ENCODE data around the gene DLG2.

Gene DLG2

DNA sequence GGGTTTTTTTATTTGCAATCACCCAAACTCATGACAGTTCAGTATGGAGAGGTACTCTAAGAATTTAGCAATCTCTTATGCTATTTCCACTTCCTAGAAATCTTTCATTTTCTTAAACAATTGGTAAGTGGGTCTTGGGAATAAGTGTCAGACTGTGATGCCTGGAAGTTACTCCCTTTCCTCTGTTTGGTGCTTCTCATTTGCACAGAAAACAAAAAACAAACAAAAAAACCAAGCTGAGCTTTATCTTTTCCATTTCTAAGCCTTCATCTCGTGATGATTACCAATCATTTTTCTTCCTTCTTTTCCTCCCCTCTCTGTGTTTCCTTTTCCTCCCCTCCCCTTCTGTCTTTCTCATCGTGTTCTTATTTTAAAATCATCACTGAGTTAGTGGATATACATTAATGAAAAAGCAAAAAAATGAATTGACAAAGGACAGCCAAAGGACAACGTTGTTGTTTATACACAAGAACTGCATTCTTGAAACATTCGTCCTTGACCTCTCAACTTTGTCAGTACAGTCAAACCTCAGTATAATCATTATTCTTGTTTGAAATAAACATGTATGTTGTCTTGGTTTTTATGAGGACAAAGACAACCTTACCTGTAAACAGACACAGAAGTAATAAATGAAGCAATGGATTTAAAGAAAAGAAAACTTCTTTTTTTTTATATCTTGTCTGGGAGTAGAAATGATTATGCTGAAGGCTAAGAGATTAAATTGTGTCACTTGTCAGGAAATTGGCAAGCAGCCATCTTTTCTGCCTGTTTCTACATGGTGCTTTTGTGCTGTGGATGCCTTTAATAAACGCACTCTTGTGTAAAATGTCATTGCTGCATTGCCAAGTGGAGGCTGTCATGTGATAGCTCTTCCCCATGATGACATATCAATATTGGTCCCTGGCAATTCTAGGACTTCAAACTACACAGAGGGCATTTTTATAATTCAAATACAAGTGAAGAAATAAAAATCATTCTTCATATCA lies 1537.8 kb downstream of the DLG2 start:
- peaks cover 10% of the 10 kb centered on the region for H3K9me3 Mint-ChIP-seq
- H3K36me3 Mint-ChIP-seq (ENCODE audit: low read depth): no peaks in the 10 kb centered on the region
- no peak overlapping the region for H3K4me3 Mint-ChIP-seq
- no peaks in the 10 kb centered on the region for H3K27me3 Mint-ChIP-seq (ENCODE audit: low read depth)
- no peak overlapping the region for H3K27ac Mint-ChIP-seq
- no peaks in the 10 kb centered on the region for H3K4me1 Mint-ChIP-seq (ENCODE audit: low read depth)
- no peak for DNase-seq (ENCODE audit: low spot score)

DNA sequence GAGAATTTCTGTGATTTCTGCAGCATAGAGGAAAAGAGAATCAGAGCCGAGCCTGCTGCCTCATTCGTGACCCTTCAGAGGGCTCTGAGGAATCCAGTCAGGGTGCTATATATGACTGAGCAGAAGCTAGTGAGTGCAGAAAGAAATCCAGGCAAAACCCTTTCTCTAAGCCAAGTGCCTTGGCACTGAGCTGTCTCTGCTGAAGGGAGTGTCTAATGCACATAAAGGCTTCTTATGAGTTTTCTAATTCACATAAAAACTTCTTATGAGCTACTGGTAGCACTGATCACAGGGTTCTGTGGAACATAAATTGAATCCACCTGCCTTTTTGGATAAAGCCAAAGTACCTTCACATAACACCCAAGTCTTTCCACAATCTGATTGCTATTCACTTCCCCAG lies 1555.3 kb downstream of the DLG2 start:
- H3K4me3 Mint-ChIP-seq: no peak overlapping the region
- H3K36me3 Mint-ChIP-seq (ENCODE audit: low read depth): no peaks in the 10 kb centered on the region
- no peaks in the 10 kb centered on the region for H3K27me3 Mint-ChIP-seq (ENCODE audit: low read depth)
- no peak for DNase-seq (ENCODE audit: low spot score)
- H3K27ac Mint-ChIP-seq: no peak overlapping the region
- peaks cover 6% of the 10 kb centered on the region for H3K9me3 Mint-ChIP-seq
- no peaks in the 10 kb centered on the region for H3K4me1 Mint-ChIP-seq (ENCODE audit: low read depth)

DNA sequence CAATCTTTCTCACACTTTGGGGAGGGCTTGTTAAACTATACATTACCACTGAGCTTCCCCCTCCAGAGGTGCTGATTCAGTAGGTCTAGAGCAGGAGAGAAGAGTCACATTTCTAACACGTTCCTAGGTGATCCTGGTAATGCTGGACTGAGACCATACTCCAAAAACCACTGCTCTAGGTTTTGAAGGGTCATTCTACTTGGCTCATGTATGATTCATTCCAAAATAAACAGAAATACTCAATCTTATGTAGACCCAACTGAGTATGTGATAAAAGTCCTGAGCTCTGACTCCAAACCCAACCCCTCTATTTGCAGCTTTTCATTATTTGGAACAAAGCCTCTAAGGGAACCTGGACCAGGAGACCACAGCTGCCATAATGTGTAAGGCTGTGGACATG lies 1558.1 kb downstream of the DLG2 start:
- H3K27me3 Mint-ChIP-seq (ENCODE audit: low read depth): no peaks in the 10 kb centered on the region
- H3K36me3 Mint-ChIP-seq (ENCODE audit: low read depth): no peaks in the 10 kb centered on the region
- H3K4me3 Mint-ChIP-seq: no peak overlapping the region
- DNase-seq (ENCODE audit: low spot score): no peak
- no peaks in the 10 kb centered on the region for H3K4me1 Mint-ChIP-seq (ENCODE audit: low read depth)
- no peak overlapping the region for H3K27ac Mint-ChIP-seq
- peaks cover 19% of the 10 kb centered on the region for H3K9me3 Mint-ChIP-seq

DNA sequence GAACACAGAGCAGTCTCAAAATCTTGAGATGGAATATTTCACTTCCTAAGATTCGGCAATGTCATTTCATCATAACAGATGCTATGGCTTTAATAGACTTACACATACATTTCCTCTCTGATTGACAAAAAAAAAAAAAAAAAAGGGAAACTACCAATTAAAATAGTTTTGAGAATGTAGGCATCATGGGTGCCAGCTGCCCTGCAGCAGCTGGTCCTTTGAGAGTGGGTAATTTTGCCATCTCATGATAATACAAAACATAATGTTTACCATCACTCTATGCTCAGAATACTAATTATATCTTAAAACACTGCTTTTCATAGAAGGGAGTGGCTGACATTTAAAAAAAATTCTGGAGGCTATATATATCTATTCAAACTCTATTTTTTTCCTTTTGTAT lies 1565.4 kb downstream of the DLG2 start:
- DNase-seq (ENCODE audit: low spot score): no peak
- Mint-ChIP-seq H3K36me3 (ENCODE audit: low read depth) (no peaks in the 10 kb centered on the region), H3K4me1 (ENCODE audit: low read depth) (no peaks in the 10 kb centered on the region), H3K4me3 (no peak overlapping the region), H3K27me3 (ENCODE audit: low read depth) (no peaks in the 10 kb centered on the region), H3K9me3 (peaks cover 13% of the 10 kb centered on the region), H3K27ac (no peak overlapping the region)

DNA sequence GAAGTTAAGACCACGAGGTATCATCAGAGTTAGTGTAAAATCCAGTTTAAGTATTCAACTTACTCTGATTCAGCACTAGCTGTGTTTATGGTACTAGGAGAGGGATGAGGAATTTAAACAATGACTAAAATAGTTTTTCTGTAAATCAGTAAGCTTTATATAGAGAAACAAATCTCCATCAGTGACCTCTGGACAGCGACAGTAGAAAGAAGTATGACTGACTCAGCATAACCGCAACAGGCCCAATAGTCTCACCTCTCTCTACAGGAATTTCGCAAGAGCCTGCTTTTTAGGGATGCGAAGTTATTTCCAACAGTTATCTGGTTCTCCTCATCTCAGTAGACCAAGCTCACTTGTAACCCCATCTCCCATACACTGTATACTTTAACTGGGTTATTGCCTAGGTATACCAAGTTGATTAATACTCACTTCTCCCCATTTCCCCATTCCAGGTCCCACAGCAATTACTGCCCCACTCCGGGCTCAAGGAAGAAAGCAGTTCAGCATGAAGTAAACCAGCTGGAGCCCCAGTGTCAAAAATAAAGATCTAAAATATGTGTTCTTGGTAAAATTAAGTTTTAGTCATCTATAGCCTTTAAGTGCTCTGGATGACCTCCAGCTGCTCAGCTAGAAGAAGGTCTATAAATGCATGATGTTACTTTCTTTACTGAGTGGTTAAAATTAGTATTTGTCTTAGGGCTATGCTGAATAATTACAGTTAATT lies 1570.3 kb downstream of the DLG2 start:
- Mint-ChIP-seq H3K9me3 (peaks cover 12% of the 10 kb centered on the region), H3K4me1 (ENCODE audit: low read depth) (no peaks in the 10 kb centered on the region), H3K27me3 (ENCODE audit: low read depth) (no peaks in the 10 kb centered on the region), H3K36me3 (ENCODE audit: low read depth) (no peaks in the 10 kb centered on the region), H3K27ac (no peak overlapping the region), H3K4me3 (no peak overlapping the region)
- DNase-seq (ENCODE audit: low spot score): no peak

DNA sequence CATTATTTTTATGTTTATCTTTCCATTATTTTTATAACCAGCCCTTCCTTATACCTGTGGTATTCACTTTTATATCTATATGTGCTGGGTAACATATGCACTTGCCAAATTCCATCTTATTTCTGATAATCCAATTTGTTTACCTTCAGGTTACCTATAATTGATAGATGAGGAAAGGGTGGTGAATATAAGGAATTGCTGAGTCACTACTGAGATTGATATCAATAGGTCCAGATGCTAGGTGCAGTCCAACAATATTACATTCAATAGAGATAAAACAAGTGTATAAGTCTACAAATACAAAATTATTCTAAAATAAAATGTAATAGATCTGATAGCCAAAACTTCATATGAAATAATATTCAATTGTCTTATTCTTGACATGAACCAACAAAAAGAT lies 1582.0 kb downstream of the DLG2 start:
- no peak for DNase-seq (ENCODE audit: low spot score)
- peaks cover 40% of the 10 kb centered on the region for H3K9me3 Mint-ChIP-seq
- H3K4me3 Mint-ChIP-seq: no peak overlapping the region
- H3K36me3 Mint-ChIP-seq (ENCODE audit: low read depth): no peaks in the 10 kb centered on the region
- no peaks in the 10 kb centered on the region for H3K27me3 Mint-ChIP-seq (ENCODE audit: low read depth)
- no peaks in the 10 kb centered on the region for H3K4me1 Mint-ChIP-seq (ENCODE audit: low read depth)
- H3K27ac Mint-ChIP-seq: no peak overlapping the region

DNA sequence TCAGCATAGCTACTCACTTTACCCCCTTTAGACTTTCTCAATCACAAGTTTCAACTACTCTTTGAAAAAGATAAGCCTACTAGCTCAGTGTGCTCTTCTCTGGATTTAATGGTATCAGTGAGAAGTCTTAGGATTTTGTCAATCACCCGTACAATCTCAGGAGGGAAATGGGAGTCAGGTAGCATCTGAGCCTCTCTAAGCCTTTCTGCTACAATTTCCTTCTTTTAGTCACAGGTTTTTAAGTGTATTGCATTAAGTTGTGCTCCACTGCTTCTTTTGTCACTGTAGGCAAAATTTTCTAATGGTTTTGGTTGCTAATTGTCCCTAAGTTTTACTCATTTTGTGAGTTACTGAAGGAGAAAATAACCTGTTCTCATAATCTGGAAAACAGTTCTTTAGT lies 1582.4 kb downstream of the DLG2 start:
- no peak overlapping the region for H3K4me3 Mint-ChIP-seq

DNA sequence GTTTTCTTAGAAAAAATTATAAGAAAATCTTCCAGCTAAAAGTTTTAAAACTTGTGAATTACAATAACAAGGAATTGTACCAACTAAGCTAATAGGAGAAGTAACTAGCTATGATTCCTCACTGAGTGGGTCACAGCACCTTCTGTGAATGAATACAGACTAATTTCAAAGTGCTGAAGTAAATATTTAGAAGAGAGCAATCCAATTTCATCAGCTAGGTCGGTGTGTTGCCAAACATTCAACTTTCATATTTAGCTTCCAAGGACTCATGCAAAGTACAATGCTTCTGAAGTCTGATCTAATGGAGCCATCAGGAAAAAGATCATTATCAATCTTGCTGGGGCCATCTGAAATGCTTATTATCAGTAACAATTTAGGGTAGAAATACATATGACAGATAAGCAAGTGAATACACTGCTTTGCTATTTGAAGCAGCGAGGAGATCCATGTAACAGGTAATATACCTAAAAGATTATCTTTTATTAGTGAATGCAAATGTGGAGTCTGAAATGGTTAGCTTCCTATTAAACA lies 1590.4 kb downstream of the DLG2 start:
- no peaks in the 10 kb centered on the region for H3K4me1 Mint-ChIP-seq (ENCODE audit: low read depth)
- no peak overlapping the region for H3K4me3 Mint-ChIP-seq
- no peak overlapping the region for H3K27ac Mint-ChIP-seq
- H3K27me3 Mint-ChIP-seq (ENCODE audit: low read depth): no peaks in the 10 kb centered on the region
- H3K36me3 Mint-ChIP-seq (ENCODE audit: low read depth): no peaks in the 10 kb centered on the region
- H3K9me3 Mint-ChIP-seq: peaks cover 25% of the 10 kb centered on the region
- DNase-seq (ENCODE audit: low spot score): no peak

More for the DNA sequence above, 1582.4 kb downstream of the DLG2 start:
- Mint-ChIP-seq H3K36me3 (ENCODE audit: low read depth) (no peaks in the 10 kb centered on the region), H3K27me3 (ENCODE audit: low read depth) (no peaks in the 10 kb centered on the region), H3K27ac (no peak overlapping the region), H3K4me1 (ENCODE audit: low read depth) (no peaks in the 10 kb centered on the region), H3K9me3 (peaks cover 37% of the 10 kb centered on the region)
- no peak for DNase-seq (ENCODE audit: low spot score)

DNA sequence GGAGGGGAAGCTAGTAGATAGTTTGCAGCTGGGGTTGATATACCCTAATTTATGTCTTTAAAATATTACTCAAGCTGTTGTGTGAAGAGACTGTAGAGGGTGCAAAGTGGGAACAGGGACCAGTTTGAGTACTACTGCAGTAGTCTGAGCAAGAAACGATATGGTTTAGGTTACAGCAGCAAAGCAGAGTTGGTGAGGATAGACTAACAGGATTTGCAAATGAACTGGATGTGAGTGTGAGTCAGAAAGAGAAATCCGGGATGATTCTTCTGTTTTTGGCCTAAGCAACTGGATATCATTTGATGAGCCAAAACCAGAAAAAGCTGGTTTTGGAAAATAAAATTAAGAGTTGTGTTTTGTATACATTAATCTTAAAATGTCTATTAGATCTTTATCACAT lies 1591.5 kb downstream of the DLG2 start:
- Mint-ChIP-seq H3K4me1 (ENCODE audit: low read depth) (no peaks in the 10 kb centered on the region), H3K4me3 (no peak overlapping the region), H3K36me3 (ENCODE audit: low read depth) (no peaks in the 10 kb centered on the region), H3K27me3 (ENCODE audit: low read depth) (no peaks in the 10 kb centered on the region), H3K9me3 (peaks cover 32% of the 10 kb centered on the region), H3K27ac (no peak overlapping the region)
- no peak for DNase-seq (ENCODE audit: low spot score)

DNA sequence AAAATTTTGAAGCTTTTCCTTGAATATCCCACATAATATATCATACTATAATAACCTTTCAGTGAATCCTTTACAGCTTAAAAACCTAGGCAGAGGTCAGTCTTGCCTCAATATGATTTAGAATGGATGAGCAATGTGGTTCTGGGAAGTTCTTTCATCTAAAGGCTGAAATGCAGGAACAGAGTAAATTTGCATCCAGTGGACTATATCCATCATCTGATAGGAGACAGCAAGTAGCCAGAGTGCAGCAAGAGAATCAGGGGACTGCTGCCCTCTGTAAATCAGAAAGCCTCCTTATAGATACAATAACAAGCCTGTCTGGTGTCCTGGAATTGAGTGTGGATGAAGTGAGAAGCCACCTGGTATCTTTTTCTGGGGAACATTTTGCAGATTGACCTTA lies 1592.7 kb downstream of the DLG2 start:
- Mint-ChIP-seq H3K36me3 (ENCODE audit: low read depth) (no peaks in the 10 kb centered on the region), H3K4me1 (ENCODE audit: low read depth) (no peaks in the 10 kb centered on the region), H3K4me3 (no peak overlapping the region)

DNA sequence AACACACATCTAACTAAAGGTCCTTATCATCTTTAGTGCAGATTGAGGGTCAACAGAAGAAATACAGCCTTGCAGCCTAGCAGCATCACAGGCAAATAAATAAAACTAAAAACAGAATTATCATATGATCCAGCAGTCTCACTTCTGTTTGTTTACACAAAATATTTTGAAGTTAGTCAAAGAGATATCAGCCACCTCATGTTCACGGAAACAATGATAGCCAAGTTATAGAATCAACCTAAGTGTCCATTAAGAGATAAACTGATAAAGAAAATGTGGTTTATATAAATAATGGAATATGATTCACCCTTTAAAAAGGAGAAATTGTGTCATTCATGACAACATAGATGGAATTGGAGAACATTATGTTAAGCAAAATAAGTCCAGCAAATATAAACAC lies 1602.9 kb downstream of the DLG2 start:
- no peak overlapping the region for H3K27ac Mint-ChIP-seq
- H3K36me3 Mint-ChIP-seq (ENCODE audit: low read depth): no peaks in the 10 kb centered on the region
- DNase-seq (ENCODE audit: low spot score): no peak
- H3K9me3 Mint-ChIP-seq: peaks cover 10% of the 10 kb centered on the region
- H3K4me3 Mint-ChIP-seq: no peak overlapping the region
- no peaks in the 10 kb centered on the region for H3K4me1 Mint-ChIP-seq (ENCODE audit: low read depth)
- H3K27me3 Mint-ChIP-seq (ENCODE audit: low read depth): no peaks in the 10 kb centered on the region

More for the DNA sequence above, 1592.7 kb downstream of the DLG2 start:
- Mint-ChIP-seq H3K27me3 (ENCODE audit: low read depth) (no peaks in the 10 kb centered on the region), H3K9me3 (peaks cover 35% of the 10 kb centered on the region), H3K27ac (no peak overlapping the region)
- DNase-seq (ENCODE audit: low spot score): no peak

DNA sequence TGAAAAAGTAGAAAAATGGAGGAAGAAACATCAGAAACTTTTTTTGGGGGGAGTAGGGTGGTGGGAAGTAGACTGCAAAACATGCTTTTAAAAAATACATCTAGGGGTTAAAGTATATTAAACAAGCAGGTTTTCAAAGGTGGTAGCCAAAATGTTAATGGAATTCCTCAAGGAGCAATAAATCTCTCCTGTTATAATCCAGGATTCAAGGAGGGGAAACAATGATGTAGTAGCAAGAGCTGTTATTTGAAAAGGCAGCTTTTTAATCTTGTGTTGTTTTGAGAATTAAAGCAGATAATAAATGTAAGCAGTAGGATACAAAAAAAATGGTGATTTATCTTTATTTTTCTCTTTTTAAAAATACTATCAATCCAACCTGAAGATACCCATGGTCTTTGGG lies 1604.4 kb downstream of the DLG2 start:
- Mint-ChIP-seq H3K36me3 (ENCODE audit: low read depth) (no peaks in the 10 kb centered on the region), H3K4me1 (ENCODE audit: low read depth) (no peaks in the 10 kb centered on the region), H3K9me3 (peaks cover 9% of the 10 kb centered on the region), H3K27me3 (ENCODE audit: low read depth) (no peaks in the 10 kb centered on the region), H3K4me3 (no peak overlapping the region), H3K27ac (no peak overlapping the region)
- DNase-seq (ENCODE audit: low spot score): no peak

DNA sequence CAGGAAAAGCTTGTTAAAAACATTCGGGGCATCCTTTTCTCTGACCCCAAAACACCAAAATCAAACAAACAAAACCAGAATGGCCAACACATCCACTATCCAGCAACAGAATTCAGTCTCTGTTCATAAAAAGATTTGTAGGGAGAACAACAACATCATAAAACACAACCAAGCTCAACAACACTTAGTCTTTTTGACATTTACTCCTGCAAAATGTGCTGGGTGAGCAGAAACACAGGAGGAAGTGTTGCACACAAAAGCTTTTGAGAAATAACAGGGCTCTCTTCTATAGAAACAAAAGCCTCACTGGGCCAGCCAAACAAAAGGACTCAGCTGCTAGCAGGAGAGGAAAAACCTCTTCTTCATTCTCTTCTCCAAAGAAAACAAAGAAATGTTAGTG lies 1604.9 kb downstream of the DLG2 start:
- Mint-ChIP-seq H3K27ac (no peak overlapping the region), H3K9me3 (peaks cover 6% of the 10 kb centered on the region), H3K4me3 (no peak overlapping the region), H3K27me3 (ENCODE audit: low read depth) (no peaks in the 10 kb centered on the region), H3K4me1 (ENCODE audit: low read depth) (no peaks in the 10 kb centered on the region), H3K36me3 (ENCODE audit: low read depth) (no peaks in the 10 kb centered on the region)
- DNase-seq (ENCODE audit: low spot score): no peak

DNA sequence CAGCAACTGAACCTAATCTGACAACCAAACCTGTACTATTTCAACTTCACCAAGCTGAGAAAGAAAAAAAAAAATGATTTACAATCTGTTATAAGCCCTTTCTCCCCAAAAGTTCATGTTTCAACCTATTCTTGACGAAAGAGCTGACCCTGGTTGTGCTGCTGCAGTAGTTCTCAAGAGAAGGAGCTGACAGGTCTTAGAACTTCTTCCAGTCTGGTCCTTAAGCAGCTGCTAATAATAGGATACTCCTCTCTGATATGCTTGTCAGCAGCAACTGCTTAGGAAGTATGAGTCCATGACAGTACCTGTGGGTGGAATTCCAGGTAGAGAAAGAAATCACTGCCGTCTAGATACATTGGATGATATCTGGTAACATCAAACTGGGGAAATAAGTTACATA lies 1605.9 kb downstream of the DLG2 start:
- no peak for DNase-seq (ENCODE audit: low spot score)
- no peak overlapping the region for H3K27ac Mint-ChIP-seq
- H3K9me3 Mint-ChIP-seq: peaks cover 6% of the 10 kb centered on the region
- no peaks in the 10 kb centered on the region for H3K4me1 Mint-ChIP-seq (ENCODE audit: low read depth)
- H3K36me3 Mint-ChIP-seq (ENCODE audit: low read depth): no peaks in the 10 kb centered on the region
- no peaks in the 10 kb centered on the region for H3K27me3 Mint-ChIP-seq (ENCODE audit: low read depth)
- H3K4me3 Mint-ChIP-seq: no peak overlapping the region

All from T-helper 2 cell treated with Interferon-gamma antibody and Interleukin-4, amounts not matched to agents 5 μg/mL and 100 μg/mL, for 36 hours (primary cell).